HEK293T (cell line): ENCODE measurements around the gene RARG.

ENCODE experiments used
- BHLHE40 ChIP-seq: fragments of 450-650 bp; IDR thresholded peaks from 2 replicates; pipeline ENCODE4 v1.6.1; 2016; ENCODE audit warnings: mild to moderate bottlenecking, moderate library complexity, borderline replicate concordance
- FOXA1 ChIP-seq: fragments of 450-650 bp; IDR thresholded peaks from 2 replicates; pipeline ENCODE4 v1.6.1; 2016; ENCODE audit warnings: mild to moderate bottlenecking
- LEF1 ChIP-seq: fragments of 450-650 bp; IDR thresholded peaks from 2 replicates; pipeline ENCODE4 v1.6.1; 2017; ENCODE audit warnings: mild to moderate bottlenecking, borderline replicate concordance
- SP1 ChIP-seq: fragments of 450-650 bp; IDR thresholded peaks from 2 replicates; pipeline ENCODE4 v1.6.1; 2017
- SUZ12 ChIP-seq: fragments of 450-650 bp; IDR thresholded peaks from 2 replicates; pipeline ENCODE4 v1.6.1; 2016; ENCODE audit warnings: mild to moderate bottlenecking
- TARDBP ChIP-seq: fragments of 450-650 bp; IDR thresholded peaks from 2 replicates; pipeline ENCODE4 v1.6.1; 2016

DNA sequence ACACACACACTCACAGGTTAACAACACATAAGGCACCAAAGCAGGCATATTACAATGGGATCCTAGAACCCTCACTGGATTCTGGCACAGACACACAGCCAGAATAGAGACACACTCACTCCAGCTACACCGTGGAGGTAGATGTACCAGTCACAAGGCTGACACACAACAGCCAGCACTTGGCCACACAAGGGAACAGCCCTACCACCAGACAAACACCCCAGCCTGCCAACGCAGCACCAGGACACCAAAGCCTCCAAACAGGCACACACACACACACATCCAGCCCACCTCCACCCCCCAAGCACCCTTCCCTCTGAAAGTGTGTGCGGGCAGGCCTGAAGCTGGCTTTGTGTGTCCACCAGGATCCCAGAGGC, 14.1 kb downstream of the RARG start:
- TF ChIP-seq SUZ12 (no peak), BHLHE40 (no peak), SP1 (no peak), LEF1 (no peak), TARDBP (no peak), FOXA1 (no peak)
